HG02759 (cell line): ENCODE measurements around the gene NUAK2.

ENCODE experiments used
- ATAC-seq: cut with Tn5 transposase; IDR thresholded peaks from one replicate; pipeline ENCODE4 v1.9.1; 2021; ENCODE audit warnings: mild to moderate bottlenecking, moderate library complexity; ENCODE audit not compliant: unreplicated experiment

The NUAK2 gene

DNA sequence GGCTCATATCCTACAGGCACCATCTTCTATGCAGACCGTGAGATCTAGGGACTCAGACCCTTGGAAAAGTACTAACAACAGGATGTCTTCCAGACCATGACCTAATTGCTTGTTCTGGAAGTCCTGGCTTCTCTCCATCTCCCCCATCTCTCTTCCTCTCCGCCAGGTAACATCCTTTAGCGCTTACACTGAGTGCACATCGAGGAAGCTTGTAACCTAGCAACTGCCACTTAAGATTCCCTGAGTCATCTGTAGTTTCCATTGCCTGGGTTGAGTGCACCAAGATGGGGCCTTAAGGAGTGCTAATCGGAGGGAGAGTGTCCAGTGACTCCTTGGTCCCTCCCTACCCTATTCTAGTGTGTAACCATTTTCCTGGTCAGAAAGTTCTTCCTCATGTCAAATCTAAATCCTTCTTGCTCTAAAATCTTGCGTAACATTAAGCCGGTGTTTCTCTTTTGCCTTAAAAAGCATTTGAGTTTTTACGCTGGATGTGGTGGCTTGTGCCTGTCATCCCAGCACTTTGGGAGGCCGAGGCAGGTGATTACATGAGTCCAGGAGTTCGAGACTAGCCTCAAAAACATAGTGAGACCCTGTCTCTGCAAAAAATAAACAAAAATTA, 25.5 kb upstream of the NUAK2 start:
- no peak for ATAC-seq

DNA sequence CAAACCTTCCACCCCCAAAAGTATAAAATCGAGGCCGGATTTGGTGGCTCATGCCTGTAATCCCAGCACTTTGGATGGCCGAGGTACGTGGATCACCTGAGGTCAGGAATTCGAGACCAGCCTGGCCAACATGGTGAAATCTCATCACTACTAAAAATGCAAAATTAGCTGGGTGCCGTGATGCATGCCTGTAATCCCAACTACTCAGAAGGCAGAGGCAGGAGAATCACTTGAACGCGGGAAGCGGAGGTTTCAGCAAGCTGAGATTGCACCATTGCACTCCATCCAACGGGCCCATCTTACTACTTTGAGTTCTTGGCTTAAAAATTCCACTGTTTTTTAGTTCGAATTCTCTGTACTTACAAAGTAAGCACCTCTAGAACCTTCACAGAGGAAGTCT, 24.2 kb upstream of the NUAK2 start:
- no peak for ATAC-seq

DNA sequence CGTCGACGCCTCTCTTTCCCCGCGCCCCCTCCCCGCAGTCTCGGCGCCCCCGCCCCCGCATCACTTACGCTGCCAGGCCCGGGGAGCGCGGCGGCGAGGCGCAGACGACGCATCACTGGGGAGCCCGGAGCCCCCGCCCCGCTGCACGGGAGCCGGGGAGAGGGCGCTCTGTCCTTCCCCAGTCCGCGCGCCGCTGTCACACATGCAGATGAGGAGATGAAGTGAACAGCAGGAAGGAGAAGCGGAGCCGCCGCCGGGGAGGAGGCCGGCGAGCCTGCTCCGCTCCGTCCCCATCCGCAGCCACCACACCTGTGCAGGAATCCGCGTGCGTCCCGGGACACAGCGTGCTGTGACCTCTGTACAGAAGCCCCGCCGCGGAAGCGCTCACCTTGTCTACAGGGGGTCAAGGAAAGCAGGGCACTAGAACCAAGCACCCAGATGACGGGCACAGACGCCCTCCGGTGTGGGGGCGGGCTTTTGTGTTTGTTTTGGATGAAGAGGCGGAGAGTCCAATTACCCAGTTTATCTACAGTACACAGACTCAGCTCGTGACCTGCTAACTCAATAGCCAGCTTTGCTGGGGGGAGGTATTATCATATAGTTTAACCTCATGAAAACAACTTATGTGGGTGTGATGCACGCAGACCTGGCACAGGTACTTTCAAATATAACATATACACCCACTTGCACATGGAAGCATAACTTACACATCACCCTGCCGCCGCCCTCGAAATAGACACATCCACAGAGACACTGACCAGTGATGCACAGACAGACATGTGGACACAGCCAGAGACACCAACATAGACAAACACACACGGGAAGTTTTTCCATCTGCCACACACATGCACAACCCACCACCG, 22.8 kb upstream of the NUAK2 start:
- ATAC-seq, result no peak

DNA sequence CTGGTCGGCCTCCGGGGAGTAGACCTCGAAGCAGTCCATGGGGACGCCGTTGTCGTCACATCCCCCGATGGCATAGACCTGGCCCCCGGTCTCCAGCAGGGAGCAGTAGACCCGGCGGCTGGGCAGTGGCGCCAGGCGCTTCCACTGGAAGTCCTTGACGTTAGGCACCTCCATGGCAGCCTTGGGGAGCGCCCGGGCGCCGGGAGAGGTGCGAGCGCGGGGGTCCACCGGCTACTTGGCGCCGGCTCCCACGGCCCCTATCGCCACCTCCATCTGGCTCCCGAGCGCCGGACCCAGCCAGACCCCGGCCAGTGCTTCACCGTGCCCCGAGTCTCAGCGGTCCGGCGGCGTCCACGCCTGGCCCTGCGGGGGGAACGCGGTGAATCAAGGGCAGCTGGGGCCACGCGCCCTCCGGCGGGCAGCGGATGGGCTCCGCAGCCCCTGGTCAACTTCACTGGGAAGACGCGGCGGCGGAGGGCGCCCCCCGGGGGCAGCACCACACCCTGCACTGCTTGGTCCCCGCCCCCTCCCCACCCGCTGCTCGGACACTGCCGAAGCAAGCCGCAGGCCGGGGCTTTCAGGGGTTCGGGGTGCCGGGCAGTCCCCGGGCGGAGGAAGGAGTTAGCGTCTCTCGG, 22.0 kb upstream of the NUAK2 start:
- no peak for ATAC-seq

DNA sequence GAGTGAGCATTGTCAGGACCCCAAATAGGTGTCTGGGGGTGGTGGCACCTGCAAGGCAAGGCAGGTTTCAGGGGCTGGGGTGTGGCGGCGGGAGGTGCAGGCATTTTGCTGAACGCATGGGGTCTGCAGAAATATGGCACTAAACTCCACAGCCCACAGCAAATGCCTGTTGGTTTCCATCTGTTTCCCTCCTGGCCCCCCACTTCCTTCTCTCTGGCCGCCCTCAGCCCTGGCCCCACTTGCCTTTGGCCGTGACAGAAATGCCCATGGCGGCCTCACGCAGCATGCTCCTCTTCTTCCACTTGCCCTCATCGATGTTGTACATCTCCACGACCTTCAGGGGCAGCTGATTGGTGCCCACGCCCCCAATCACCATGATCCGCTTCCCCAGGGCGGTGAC, 21.4 kb upstream of the NUAK2 start:
- ATAC-seq, result no peak

DNA sequence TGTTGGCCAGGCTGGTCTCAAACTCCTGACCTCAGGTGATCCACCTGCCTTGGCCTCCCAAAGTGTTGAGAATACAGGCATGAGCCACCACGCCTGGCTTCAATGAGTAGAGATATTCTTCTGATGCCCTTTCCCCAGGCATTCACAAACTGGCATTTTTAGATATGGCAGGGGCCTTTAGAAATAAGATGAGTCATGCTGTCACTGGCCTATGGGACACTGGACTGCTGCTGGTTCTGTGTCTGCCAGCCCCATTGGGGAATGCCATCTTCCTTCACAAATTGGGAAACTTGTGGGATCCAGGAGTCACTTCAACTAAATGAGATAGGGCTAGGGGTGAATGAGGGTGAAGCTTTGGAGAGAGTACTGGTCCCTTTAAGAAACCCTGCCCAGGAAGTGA, 19.1 kb upstream of the NUAK2 start:
- ATAC-seq, result no peak

DNA sequence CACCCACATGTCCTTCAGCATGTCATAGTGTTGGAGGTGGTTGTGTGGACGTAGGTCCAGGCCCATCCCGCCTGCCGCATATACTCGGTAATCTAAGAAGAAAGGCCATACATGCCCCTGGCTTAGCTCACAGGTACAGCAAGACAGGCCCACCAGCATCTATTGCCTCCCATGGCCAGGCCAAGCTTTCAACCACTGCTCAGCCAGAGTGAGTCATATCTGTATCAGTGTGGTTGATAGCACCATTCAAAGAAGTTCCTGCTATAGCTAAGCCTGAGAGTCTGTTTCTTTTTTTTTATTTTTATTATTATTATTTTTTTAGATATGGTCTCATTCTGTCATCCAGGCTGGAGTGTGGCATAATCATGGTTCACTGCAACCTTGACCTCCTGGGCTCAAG, 18.2 kb upstream of the NUAK2 start:
- ATAC-seq, result peak; percentile 62

DNA sequence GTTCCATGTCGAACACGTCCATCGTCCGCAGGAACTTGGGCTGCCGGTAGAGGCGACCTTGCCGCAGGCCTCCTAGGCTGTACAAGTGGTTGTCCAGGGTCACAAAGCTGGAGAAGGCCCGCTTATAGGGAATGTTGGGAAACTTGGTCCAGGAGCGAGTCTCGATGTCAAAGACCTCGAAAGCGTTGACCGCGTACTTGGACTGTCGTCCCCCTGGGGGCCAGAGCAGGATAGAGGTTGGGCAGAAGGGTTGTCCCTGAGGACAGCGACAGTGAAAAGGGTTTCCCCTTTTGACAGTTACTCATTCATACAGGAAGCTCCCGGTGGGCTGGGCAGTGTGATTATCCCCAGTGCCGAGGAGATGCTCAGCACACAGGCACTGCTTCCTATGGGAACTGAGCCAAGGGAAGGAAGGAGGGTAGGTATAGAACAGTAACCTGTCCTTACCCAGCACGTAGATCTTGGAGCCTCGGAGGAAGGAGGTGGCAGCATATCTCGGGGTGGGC, 17.7 kb upstream of the NUAK2 start:
- ATAC-seq, result no peak

DNA sequence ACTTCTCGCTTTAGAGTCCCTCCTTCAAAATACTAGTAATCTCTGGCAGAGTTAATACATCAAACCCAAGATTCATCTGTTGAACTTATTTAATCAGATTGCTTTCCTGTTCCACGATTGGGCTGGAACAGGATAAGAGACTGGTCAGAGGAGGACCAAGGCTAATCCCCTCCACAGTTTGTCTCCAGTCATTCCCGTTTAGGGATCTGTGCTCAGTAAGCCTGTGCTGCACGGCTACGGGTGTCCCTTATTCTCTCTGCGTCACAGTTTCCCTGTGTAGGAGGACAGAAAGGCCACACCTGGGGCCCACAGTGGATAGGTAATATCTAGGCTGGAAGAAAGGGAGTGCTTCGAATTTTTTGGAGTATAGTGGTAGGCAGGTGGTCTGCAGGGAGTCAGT, 16.5 kb upstream of the NUAK2 start:
- ATAC-seq, result no peak

GRCh38 chr1:205337481-205337880, 15.9 kb upstream of the NUAK2 start:
- ATAC-seq, result no peak

DNA sequence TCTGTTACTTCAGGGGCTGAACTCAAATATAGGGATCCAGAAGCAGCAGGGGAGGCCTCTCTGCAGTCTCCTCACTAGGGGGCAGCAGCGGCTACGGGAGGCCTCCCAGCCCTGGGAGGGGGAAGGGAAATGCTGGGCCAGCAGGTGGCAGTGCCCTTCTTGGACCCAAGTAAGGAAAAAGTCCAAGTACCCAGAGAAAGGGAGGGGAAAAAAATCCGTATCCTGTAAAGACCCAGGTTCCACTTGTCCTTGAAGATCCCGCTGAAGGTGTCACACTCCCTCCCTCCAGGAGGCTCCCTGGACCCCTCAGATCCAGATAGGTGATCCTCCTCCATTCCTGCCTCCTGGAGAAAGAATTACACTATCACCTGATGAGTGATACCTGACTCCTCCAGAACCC, 14.1 kb upstream of the NUAK2 start:
- ATAC-seq, result no peak

DNA sequence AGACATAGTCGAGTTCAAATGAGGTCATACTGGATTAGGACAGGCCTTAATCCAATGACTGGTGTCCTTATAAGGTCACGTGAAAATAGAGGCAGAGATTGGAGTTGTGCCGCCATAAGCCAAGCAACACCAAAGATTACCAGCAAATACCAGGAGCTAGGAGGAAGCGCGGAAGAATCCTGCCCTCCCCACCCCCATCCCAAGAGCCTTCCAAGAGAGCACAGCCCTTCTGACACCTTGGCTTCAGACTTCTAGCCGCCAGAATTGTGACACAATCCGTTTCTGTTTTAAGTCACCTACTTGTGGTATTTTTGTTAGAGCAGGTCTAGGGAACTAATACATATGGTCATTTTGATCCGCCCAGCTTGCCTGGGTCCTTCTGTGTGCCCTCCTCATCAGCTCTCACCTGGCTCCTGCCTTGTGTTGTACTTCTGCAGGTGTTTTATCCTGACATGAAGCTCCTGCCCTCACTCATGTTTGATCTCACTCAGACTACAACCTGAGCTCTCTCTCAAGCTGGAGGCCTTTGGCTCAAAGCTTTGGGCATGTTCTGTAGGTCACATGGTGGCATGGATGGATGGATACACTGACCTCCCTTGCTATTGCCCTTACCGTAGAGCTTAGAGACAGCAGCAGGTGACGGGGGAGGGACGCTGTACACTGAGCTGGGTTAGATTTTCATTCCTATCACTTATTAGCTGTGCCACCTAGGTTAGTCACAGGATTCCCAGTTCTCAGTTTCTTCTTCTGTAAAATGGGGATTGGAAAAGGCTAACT, 10.7 kb upstream of the NUAK2 start:
- ATAC-seq, result no peak

DNA sequence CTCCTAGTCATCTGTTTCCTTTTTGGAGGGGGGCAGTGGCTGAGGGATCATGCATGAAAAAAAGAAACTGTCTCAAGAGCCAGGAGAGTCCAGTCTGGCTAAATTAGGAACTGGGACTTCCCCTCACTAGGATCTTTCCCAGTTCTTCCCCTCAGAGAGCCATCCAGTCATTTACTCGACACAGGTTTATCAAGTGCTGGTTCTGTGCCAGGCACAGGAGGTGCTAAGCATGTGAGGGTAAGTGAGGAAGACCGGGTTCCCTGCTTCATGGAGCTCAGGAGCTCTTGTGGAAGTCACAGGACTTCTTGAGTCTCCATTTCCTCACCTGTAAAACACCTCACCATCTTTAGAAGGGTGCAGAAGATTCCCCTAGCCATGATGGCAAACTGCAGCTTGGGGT, 8.6 kb upstream of the NUAK2 start:
- no peak for ATAC-seq

GRCh38 chr1:205329719-205330118, 8.2 kb upstream of the NUAK2 start:
- no peak for ATAC-seq

- no peak for ATAC-seq
These were observed 6.9 kb upstream of the NUAK2 start for GRCh38 chr1:205328476-205328875.

DNA sequence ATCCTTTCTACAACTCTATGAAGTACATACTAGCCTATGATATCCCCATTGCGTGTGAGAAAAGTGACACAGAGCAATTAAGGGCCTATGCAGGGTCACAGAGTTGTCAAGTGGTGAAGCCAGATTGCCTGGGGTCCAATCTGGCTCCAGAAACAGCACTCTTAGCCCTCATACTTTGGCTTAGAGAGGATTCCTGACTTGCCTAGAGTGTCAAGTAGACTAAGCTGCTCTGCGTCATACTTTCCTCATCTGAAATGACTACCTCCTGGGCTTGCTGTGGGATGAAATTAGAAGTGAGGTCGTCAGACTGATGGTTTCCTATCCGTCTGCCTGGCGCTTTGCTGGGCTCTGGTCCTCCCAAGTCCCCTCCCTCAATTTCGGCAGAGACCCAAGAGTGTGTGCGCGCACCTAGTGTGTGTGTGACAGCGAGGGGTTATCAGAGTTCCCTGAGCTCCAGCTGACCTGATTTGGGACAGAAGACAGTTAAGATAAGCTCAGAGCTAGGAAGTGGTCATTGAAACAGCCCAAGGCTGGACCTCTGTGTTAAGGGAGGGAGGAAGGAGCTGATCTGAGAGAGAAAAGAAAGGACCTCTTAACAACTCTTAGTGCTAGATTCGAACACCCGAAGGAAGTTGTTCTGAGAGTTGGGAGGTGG, 5.4 kb upstream of the NUAK2 start:
- no peak for ATAC-seq

DNA sequence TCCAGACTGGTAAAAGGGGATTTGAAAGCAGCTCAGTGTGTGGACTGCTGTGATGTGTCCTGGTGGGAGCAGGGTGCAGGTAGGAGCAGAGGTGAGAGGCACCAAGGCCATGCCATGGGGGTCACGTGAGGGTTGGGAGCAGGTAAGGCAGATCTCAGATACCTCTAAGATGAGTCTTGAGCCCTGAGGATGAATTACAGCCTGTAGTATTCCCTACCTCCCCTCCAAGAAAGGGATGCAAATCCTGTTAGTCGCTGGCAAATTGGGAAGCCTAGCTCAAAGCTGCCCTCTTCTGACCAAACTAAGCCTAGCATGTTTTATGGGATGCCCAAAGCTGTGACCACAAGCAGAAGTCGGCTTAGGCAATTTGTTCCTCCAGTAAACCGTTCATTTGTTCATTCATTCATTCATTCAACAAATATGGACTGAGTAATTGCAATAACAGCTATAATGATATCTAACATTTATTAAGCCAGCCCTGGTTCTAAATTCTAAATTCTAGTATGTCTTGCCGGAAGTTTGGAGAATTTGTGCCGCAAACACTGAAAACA, 3.9 kb upstream of the NUAK2 start:
- no peak for ATAC-seq

GRCh38 chr1:205324781-205325180, 3.2 kb upstream of the NUAK2 start:
- no peak for ATAC-seq

GRCh38 chr1:205323794-205324193, 2.2 kb upstream of the NUAK2 start:
- ATAC-seq, result no peak

DNA sequence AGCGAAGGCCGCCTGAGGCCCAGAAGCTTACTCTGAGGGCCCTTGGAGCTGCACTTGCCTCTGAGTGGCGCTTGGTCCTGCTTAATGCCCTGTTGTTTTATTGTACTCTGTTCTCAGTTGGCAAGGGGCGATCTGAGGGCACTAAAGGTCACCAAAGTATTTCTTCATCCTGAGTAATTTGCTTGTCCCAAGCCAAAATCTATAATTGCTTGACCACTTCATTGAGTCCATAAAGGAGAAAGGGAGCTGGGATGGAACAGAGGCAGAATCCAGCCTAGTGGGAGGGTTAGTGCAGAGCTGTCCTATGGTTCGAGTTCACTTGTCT, 376 bp upstream of the NUAK2 start:
- ATAC-seq, result no peak
